Lung (tissue), 12 donors: Measurements from ENCODE around the gene ENTPD7. TPM values are rescaled to one million over a fixed set of nuclear protein-coding genes. Genes with fewer than 3 reads are reported as not detected.
A peak's percentile ranks its signal among the peaks of the same experiment; 100 is the strongest.

Experiments
- ATAC-seq: fragments of 200-7000 bp; cut with Tn5 transposase; one replicate; pipeline ENCODE4 v1.9.1; 2020; ENCODE audit warnings: moderate number of reproducible peaks; ENCODE audit not compliant: insufficient read depth, low FRiP score
- DNase-seq, 3 donors: peaks; one replicate each; pipeline ENCODE4 v3.0.0-alpha.2; 2013 to 2017
- H3K27ac ChIP-seq, 2 donors: one replicate each; pipeline ENCODE4 v1.5.1; 2013; ENCODE audit warnings: mild to moderate bottlenecking in 2 of 2, moderate library complexity in 2 of 2, control low read depth in 1 of 2, inconsistent platforms in 1 of 2, low read depth in 1 of 2, low read length in 1 of 2
- H3K27me3 ChIP-seq, 3 donors: one replicate each; pipeline ENCODE4 v1.5.1; 2013; ENCODE audit warnings: low read length in 2 of 3; ENCODE audit not compliant: control insufficient read depth in 3 of 3, insufficient read depth in 3 of 3
- H3K36me3 ChIP-seq, 4 donors: one replicate each; pipeline ENCODE4 v1.5.1; 2013; ENCODE audit warnings: low read length in 4 of 4, mild to moderate bottlenecking in 1 of 4, moderate library complexity in 1 of 4; ENCODE audit not compliant: control insufficient read depth in 4 of 4, insufficient read depth in 4 of 4
- H3K4me1 ChIP-seq, 5 donors: one replicate each; pipeline ENCODE4 v1.5.1; 2013; ENCODE audit warnings: low read length in 5 of 5, mild to moderate bottlenecking in 2 of 5, moderate library complexity in 1 of 5; ENCODE audit not compliant: control insufficient read depth in 5 of 5, insufficient read depth in 5 of 5
- H3K4me3 ChIP-seq: one replicate; pipeline ENCODE4 v1.5.1; 2013; ENCODE audit warnings: mild to moderate bottlenecking, control low read depth, moderate library complexity
- H3K9ac ChIP-seq, 2 donors: one replicate each; pipeline ENCODE4 v1.5.1; 2013; ENCODE audit warnings: low read length in 2 of 2, control low read depth in 1 of 2; ENCODE audit not compliant: insufficient read depth in 1 of 2
- H3K9me3 ChIP-seq, 4 donors: one replicate each; pipeline ENCODE4 v1.5.1; 2013; ENCODE audit warnings: low read length in 3 of 4, mild to moderate bottlenecking in 1 of 4, moderate library complexity in 1 of 4; ENCODE audit not compliant: control insufficient read depth in 4 of 4, insufficient read depth in 3 of 4
- CTCF ChIP-seq: IDR thresholded peaks from 2 replicates; pipeline ENCODE4 v1.5.1; 2012; ENCODE audit warnings: mild to moderate bottlenecking; ENCODE audit errors: control extremely low read depth, extremely low read depth
- WGBS, 2 donors: extraction: QIAGEN DNeasy Blood & Tissue Kit; methylation state at CpG; one replicate each; pipeline ENCODE4 v1.1.7; 2013; 5-methylcytosine and 5-hydroxymethylcytosine counted together
- polyA plus RNA-seq, 2 donors: library from polyadenylated mRNA; stranded (reverse); fragments of 200-250 nt; gene quantifications; one replicate each; pipeline ENCODE4 v1.2.1, GENCODE V29; 2013
- total RNA-seq, 2 donors: library from RNA; depleted of rRNA in 1 of 2; stranded (reverse); fragments of >200 nt in 1 of 2; gene quantifications; one replicate each; pipeline ENCODE4 v1.2.1, GENCODE V29; 2014 to 2021
- donor health status: control.
- donor health status: control.
- donor health status: Bipolar disorder and iron deficiency.
- donor health status: healthy.
- donor health status: DM: yes; HTN: yes; CAD: no.

Gene ENTPD7
- total and polyA plus RNA-seq, 4 donors, result 1.0 to 14.6 (median 10.6) TPM

GRCh38 chr10:99658622-99659030 lies 683 bp upstream of the ENTPD7 start:
- no peaks in the 10 kb centered on the region for H3K9me3 ChIP-seq
- no peak for TF ChIP-seq CTCF
- H3K9ac ChIP-seq, result peak overlapping the region in 1 of 2 donors; percentile 16
- peaks cover 0 to 4% (median 0%) of the 10 kb centered on the region in 4 donors for H3K36me3 ChIP-seq
- peaks cover 0 to 16% (median 3%) of the 10 kb centered on the region in 5 donors for H3K4me1 ChIP-seq
- H3K27me3 ChIP-seq, result no peaks in the 10 kb centered on the region
- DNase-seq, result peak; percentile 18 to 31 (median 29)
- ATAC-seq, result no peak
- WGBS, 2 donors, result 9 to 11% methylated on average over 24 of the region's 24 CpGs
- H3K4me3 ChIP-seq, result peak overlapping the region; percentile 84
- peak overlapping the region; percentile 8 to 37 for H3K27ac ChIP-seq

- no peaks in the 10 kb centered on the region for H3K9me3 ChIP-seq
- H3K4me1 ChIP-seq, result peaks cover 0 to 16% (median 3%) of the 10 kb centered on the region in 5 donors
- peaks cover 0 to 4% (median under 1%) of the 10 kb centered on the region in 4 donors for H3K36me3 ChIP-seq
- WGBS, 2 donors, result 14 to 16% methylated on average over 10 of the region's 10 CpGs
- no peaks in the 10 kb centered on the region for H3K27me3 ChIP-seq
- peak overlapping the region; percentile 59 to 75 for H3K9ac ChIP-seq
- DNase-seq (no peak), ATAC-seq (no peak)
- H3K27ac ChIP-seq, result peak overlapping the region; percentile 43 to 60
- H3K4me3 ChIP-seq, result peak overlapping the region; percentile 84
- no peak for TF ChIP-seq CTCF
Observed at GRCh38 chr10:99659868-99660366, 608 bp downstream of the ENTPD7 start.

GRCh38 chr10:99660662-99661376 lies 1.5 kb downstream of the ENTPD7 start:
- TF ChIP-seq CTCF, result no peak
- H3K9me3 ChIP-seq, result no peaks in the 10 kb centered on the region
- H3K4me1 ChIP-seq, result peaks cover 0 to 16% (median 3%) of the 10 kb centered on the region in 5 donors
- 94 to 98% methylated on average over 6 of the region's 6 CpGs for WGBS, 2 donors
- H3K9ac ChIP-seq, result no peak overlapping the region
- H3K27me3 ChIP-seq, result no peaks in the 10 kb centered on the region
- DNase-seq (no peak), ATAC-seq (no peak)
- H3K4me3 ChIP-seq, result no peak overlapping the region
- no peak overlapping the region for H3K27ac ChIP-seq
- H3K36me3 ChIP-seq, result peaks cover 0 to 4% (median under 1%) of the 10 kb centered on the region in 4 donors
